H9 (cell line): ENCODE measurements around the gene KANK4. TPM values are rescaled to one million over a fixed set of nuclear protein-coding genes. Genes with fewer than 3 reads are reported as not detected.

ENCODE experiments used
- DNase-seq: peaks from one replicate; pipeline ENCODE4 v3.0.0-alpha.2; 2017
- H2AFZ ChIP-seq: one replicate; pipeline ENCODE4 v1.6.1; 2013; ENCODE audit warnings: mild to moderate bottlenecking, low read length, control low read depth, moderate library complexity
- H2AK5ac ChIP-seq: 2 replicates; pipeline ENCODE4 v1.6.1; 2013; ENCODE audit warnings: low read length, control low read depth, mixed read lengths; ENCODE audit not compliant: insufficient read length
- H2BK120ac ChIP-seq: one replicate; pipeline ENCODE4 v1.6.1; 2013; ENCODE audit warnings: low read depth, mild to moderate bottlenecking, low read length, control low read depth, inconsistent platforms; ENCODE audit not compliant: poor library complexity, severe bottlenecking
- H2BK12ac ChIP-seq: 2 replicates; pipeline ENCODE4 v1.6.1; 2013; ENCODE audit warnings: low read length, control low read depth, mixed read lengths, low read depth; ENCODE audit not compliant: insufficient read length
- H2BK15ac ChIP-seq: 2 replicates; pipeline ENCODE4 v1.6.1; 2013; ENCODE audit warnings: low read depth, low read length, control low read depth
- H2BK20ac ChIP-seq: one replicate; pipeline ENCODE4 v1.6.1; 2013; ENCODE audit warnings: low read depth, mild to moderate bottlenecking, low read length, control low read depth, inconsistent platforms; ENCODE audit not compliant: poor library complexity, severe bottlenecking
- H2BK5ac ChIP-seq: 2 replicates; pipeline ENCODE4 v1.6.1; 2013; ENCODE audit warnings: low read length, control low read depth, mixed read lengths; ENCODE audit not compliant: insufficient read length
- H3K14ac ChIP-seq: 2 replicates; pipeline ENCODE4 v1.6.1; 2013; ENCODE audit warnings: low read length, control low read depth; ENCODE audit not compliant: insufficient read depth
- H3K18ac ChIP-seq: 2 replicates; pipeline ENCODE4 v1.6.1; 2013; ENCODE audit warnings: low read depth, mild to moderate bottlenecking, mixed read lengths, low read length, control low read depth; ENCODE audit not compliant: insufficient read length
- H3K23ac ChIP-seq: 2 replicates; pipeline ENCODE4 v1.6.1; 2013; ENCODE audit warnings: low read length, control low read depth, mixed read lengths, low read depth; ENCODE audit not compliant: insufficient read length
- H3K23me2 ChIP-seq: 2 replicates; pipeline ENCODE4 v1.6.1; 2013; ENCODE audit warnings: low read depth, mild to moderate bottlenecking, mixed read lengths, low read length, control low read depth; ENCODE audit not compliant: insufficient read length, poor library complexity, severe bottlenecking
- H3K27ac ChIP-seq: 2 replicates; pipeline ENCODE4 v1.5.1; 2013; ENCODE audit warnings: low read length, control low read depth, mixed read lengths, low read depth; ENCODE audit not compliant: insufficient read length
- H3K27me3 ChIP-seq: 2 replicates; pipeline ENCODE4 v1.6.1; 2013; ENCODE audit warnings: low read length, control low read depth, inconsistent platforms; ENCODE audit not compliant: insufficient read depth
- H3K4ac ChIP-seq: 2 replicates; pipeline ENCODE4 v1.6.1; 2013; ENCODE audit warnings: low read depth, mild to moderate bottlenecking, control low read depth, inconsistent platforms, low read length, moderate library complexity
- H3K4me1 ChIP-seq: 2 replicates; pipeline ENCODE4 v1.6.1; 2013; ENCODE audit warnings: low read length, control low read depth, inconsistent platforms; ENCODE audit not compliant: insufficient read depth
- H3K4me2 ChIP-seq: 2 replicates; pipeline ENCODE4 v1.6.1; 2013; ENCODE audit warnings: low read length, control low read depth, mixed read lengths; ENCODE audit not compliant: insufficient read length, insufficient read depth
- H3K56ac ChIP-seq: 2 replicates; pipeline ENCODE4 v1.6.1; 2013; ENCODE audit warnings: low read depth, mild to moderate bottlenecking, mixed read lengths, low read length, control low read depth; ENCODE audit not compliant: insufficient read length
- H3K79me1 ChIP-seq: 2 replicates; pipeline ENCODE4 v1.6.1; 2013; ENCODE audit warnings: low read depth, mild to moderate bottlenecking, moderate library complexity, low read length, control low read depth, inconsistent platforms; ENCODE audit not compliant: insufficient read depth, poor library complexity, severe bottlenecking
- H3K79me2 ChIP-seq: 2 replicates; pipeline ENCODE4 v1.6.1; 2013; ENCODE audit warnings: low read length, control low read depth, inconsistent platforms; ENCODE audit not compliant: insufficient read depth
- H3K9ac ChIP-seq: 2 replicates; pipeline ENCODE4 v1.6.1; 2013; ENCODE audit warnings: low read length, control low read depth, mixed read lengths; ENCODE audit not compliant: insufficient read length; ENCODE audit errors: extremely low read depth
- H3K9me3 ChIP-seq: one replicate; pipeline ENCODE4 v1.6.1; 2013; ENCODE audit warnings: low read depth, low read length, inconsistent platforms; ENCODE audit not compliant: control insufficient read depth
- H3T11ph ChIP-seq: one replicate; pipeline ENCODE4 v1.6.1; 2013; ENCODE audit warnings: mild to moderate bottlenecking, low read length, control low read depth, inconsistent platforms
- H4K20me1 ChIP-seq: one replicate; pipeline ENCODE4 v1.6.1; 2013; ENCODE audit not compliant: control insufficient read depth, insufficient read length, insufficient read depth
- H4K5ac ChIP-seq: 2 replicates; pipeline ENCODE4 v1.6.1; 2013; ENCODE audit warnings: low read depth, mild to moderate bottlenecking, mixed read lengths, low read length, control low read depth; ENCODE audit not compliant: insufficient read length
- H4K8ac ChIP-seq: replicated peaks from 2 replicates; pipeline ENCODE4 v1.6.1; 2013; ENCODE audit warnings: low read length, control low read depth, mixed read lengths, low read depth; ENCODE audit not compliant: insufficient read length
- H4K91ac ChIP-seq: 2 replicates; pipeline ENCODE4 v1.6.1; 2013; ENCODE audit warnings: low read depth, mild to moderate bottlenecking, moderate library complexity, mixed read lengths, low read length, control low read depth; ENCODE audit not compliant: insufficient read length
- H3K27ac Mint-ChIP-seq, 3 experiments: 2 replicates in 2 of 3; 3 replicates in 1 of 3; pipeline ENCODE4 v1.8.0; 2020 to 2021; ENCODE audit warnings: mixed read lengths in 3 of 3, mild to moderate bottlenecking in 1 of 3, moderate library complexity in 1 of 3
- H3K27me3 Mint-ChIP-seq: 2 replicates; pipeline ENCODE4 v1.8.0; 2021; ENCODE audit warnings: low read depth, mild to moderate bottlenecking, moderate library complexity, mixed read lengths
- H3K36me3 Mint-ChIP-seq, 3 experiments: 2 replicates in 2 of 3; 3 replicates in 1 of 3; pipeline ENCODE4 v1.8.0; 2020 to 2021; ENCODE audit warnings: low read depth in 3 of 3, mixed read lengths in 3 of 3; ENCODE audit not compliant: insufficient read depth in 1 of 3
- H3K4me1 Mint-ChIP-seq, 2 experiments: 2 replicates each; pipeline ENCODE4 v1.8.0; 2020; ENCODE audit warnings: mixed read lengths in 2 of 2
- H3K4me3 Mint-ChIP-seq, 2 experiments: 2 replicates in 1 of 2; 3 replicates in 1 of 2; pipeline ENCODE4 v1.8.0; 2020 to 2021; ENCODE audit warnings: mild to moderate bottlenecking in 2 of 2, mixed read lengths in 2 of 2, moderate library complexity in 1 of 2
- H3K9me3 Mint-ChIP-seq, 2 experiments: 2 replicates in 1 of 2; 3 replicates in 1 of 2; pipeline ENCODE4 v1.8.0; 2020; ENCODE audit warnings: mild to moderate bottlenecking in 2 of 2, mixed read lengths in 2 of 2, moderate library complexity in 1 of 2
- WGBS: extraction: QIAGEN DNeasy Blood & Tissue Kit; methylation state at CpG from one replicate; pipeline ENCODE4 v1.1.7; 2013; ENCODE audit warnings: missing lambda C conversion rate, low lambda C conversion rate, mixed read lengths; ENCODE audit not compliant: insufficient read length; ENCODE audit errors: extremely low coverage; 5-methylcytosine and 5-hydroxymethylcytosine counted together
- total RNA-seq: library from RNA; stranded (reverse); gene quantifications from 2 replicates; pipeline ENCODE4 v1.2.1, GENCODE V29; 2021
- TF ChIP-seq, protein P1 (sequence below): fragments of 200-600 bp; sonication (generic); conservative IDR thresholded peaks from 3 replicates; pipeline ENCODE4 v1.8.0; 2021; ENCODE audit warnings: antibody characterized with exemption, mild to moderate bottlenecking

Gene KANK4
- total RNA-seq, 1 experiment from 2014 or later: 0.15 TPM

DNA sequence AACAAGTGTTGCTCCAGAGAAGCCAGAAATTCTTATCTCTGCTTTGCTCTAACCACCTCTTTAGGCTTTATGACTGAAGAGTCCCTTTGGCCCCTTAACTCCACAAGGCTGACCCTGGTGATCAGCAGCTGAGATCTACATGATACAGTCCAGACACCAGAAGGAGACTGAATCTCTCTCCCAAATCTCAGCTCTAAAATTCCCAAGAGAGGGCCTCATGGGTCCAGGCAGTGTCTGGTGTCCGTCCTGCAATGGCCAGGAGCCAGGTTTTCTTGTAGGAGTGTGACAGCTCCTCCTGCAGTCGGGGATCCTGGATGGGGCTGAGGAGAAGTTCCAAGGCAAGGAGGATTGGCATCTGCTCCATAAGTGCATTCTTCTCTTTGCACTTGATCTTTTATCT lies 89.3 kb downstream of the KANK4 start:
- H4K20me1 ChIP-seq: no peaks in the 10 kb centered on the region
- H2AFZ ChIP-seq: no peak overlapping the region
- H3K27ac ChIP-seq: no peak overlapping the region
- no peaks in the 10 kb centered on the region for H3K9me3 Mint-ChIP-seq
- no peaks in the 10 kb centered on the region for H3K79me2 ChIP-seq
- H3K4me1 ChIP-seq: peaks cover 4% of the 10 kb centered on the region; the same call in 1 of the 2 replicates
- no peak overlapping the region for H3T11ph ChIP-seq
- no peak overlapping the region for H3K4ac ChIP-seq
- no peak overlapping the region for H3K4me3 Mint-ChIP-seq
- peaks cover 44 to 50% of the 10 kb centered on the region in 2 experiments for H3K4me1 Mint-ChIP-seq
- H3K27me3 Mint-ChIP-seq: no peaks in the 10 kb centered on the region
- no peak overlapping the region for H3K56ac ChIP-seq
- no peak overlapping the region for H4K91ac ChIP-seq
- peaks cover 4% of the 10 kb centered on the region for H3K23me2 ChIP-seq
- H2BK15ac ChIP-seq: no peak overlapping the region
- H3K23ac ChIP-seq: no peak overlapping the region
- peak overlapping the region in 1 of 3 experiments; percentile 33; a peak in 2 of 7 replicates for H3K27ac Mint-ChIP-seq
- no peak overlapping the region for H3K9ac ChIP-seq
- H3K79me1 ChIP-seq: no peaks in the 10 kb centered on the region
- no CpG with 5 or more reads among the region's 2 CpGs for WGBS
- H2BK20ac ChIP-seq: no peak overlapping the region
- no peak overlapping the region for H3K14ac ChIP-seq
- H4K5ac ChIP-seq: no peak overlapping the region
- no peak overlapping the region for H2BK5ac ChIP-seq
- H3K27me3 ChIP-seq: no peaks in the 10 kb centered on the region
- no peak overlapping the region for H2BK120ac ChIP-seq
- H3K18ac ChIP-seq: no peak overlapping the region
- H2BK12ac ChIP-seq: no peak overlapping the region
- H3K36me3 Mint-ChIP-seq: peaks cover 24 to 37% (median 32%) of the 10 kb centered on the region in 3 experiments
- no peak overlapping the region for H4K8ac ChIP-seq
- no peak overlapping the region for H2AK5ac ChIP-seq
- DNase-seq: no peak
- H3K9me3 ChIP-seq: no peaks in the 10 kb centered on the region
- TF ChIP-seq, protein P1, sequence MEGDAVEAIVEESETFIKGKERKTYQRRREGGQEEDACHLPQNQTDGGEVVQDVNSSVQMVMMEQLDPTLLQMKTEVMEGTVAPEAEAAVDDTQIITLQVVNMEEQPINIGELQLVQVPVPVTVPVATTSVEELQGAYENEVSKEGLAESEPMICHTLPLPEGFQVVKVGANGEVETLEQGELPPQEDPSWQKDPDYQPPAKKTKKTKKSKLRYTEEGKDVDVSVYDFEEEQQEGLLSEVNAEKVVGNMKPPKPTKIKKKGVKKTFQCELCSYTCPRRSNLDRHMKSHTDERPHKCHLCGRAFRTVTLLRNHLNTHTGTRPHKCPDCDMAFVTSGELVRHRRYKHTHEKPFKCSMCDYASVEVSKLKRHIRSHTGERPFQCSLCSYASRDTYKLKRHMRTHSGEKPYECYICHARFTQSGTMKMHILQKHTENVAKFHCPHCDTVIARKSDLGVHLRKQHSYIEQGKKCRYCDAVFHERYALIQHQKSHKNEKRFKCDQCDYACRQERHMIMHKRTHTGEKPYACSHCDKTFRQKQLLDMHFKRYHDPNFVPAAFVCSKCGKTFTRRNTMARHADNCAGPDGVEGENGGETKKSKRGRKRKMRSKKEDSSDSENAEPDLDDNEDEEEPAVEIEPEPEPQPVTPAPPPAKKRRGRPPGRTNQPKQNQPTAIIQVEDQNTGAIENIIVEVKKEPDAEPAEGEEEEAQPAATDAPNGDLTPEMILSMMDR: no peak
- no peak overlapping the region for H3K4me2 ChIP-seq
